ACHN (cell line): ENCODE results near the gene TMEM272.

ENCODE experiments used
- DNase-seq: peaks from one replicate; pipeline ENCODE4 v3.0.0-alpha.2; 2015
- in situ Hi-C: cut with HindIII; loops from 2 replicates; pipeline ENCODE4 v1.10.0; 2017; ENCODE audit warnings: low sequenced_read_pairs, low pct_ligation_motif_present, low pct_unique_long_range_greater_than_20kb

Gene TMEM272

GRCh38 chr13:51858433-51859247 is 13.7 kb upstream of the TMEM272 start:
- DNase-seq = no peak
- in situ Hi-C loops = no loop called here

- DNase-seq = no peak
- in situ Hi-C loops = no loop called here
Observed at GRCh38 chr13:51856998-51857397, 12.0 kb upstream of the TMEM272 start.

GRCh38 chr13:51856027-51856736 is 11.2 kb upstream of the TMEM272 start:
- DNase-seq = no peak

GRCh38 chr13:51849145-51850101 is 4.4 kb upstream of the TMEM272 start:
- in situ Hi-C loops = no loop called here
- DNase-seq = peak; percentile 8

More at GRCh38 chr13:51856027-51856736, 11.2 kb upstream of the TMEM272 start:
- in situ Hi-C loops = no loop called here

- DNase-seq = no peak
Observed at GRCh38 chr13:51848674-51849073, 3.7 kb upstream of the TMEM272 start.

DNA sequence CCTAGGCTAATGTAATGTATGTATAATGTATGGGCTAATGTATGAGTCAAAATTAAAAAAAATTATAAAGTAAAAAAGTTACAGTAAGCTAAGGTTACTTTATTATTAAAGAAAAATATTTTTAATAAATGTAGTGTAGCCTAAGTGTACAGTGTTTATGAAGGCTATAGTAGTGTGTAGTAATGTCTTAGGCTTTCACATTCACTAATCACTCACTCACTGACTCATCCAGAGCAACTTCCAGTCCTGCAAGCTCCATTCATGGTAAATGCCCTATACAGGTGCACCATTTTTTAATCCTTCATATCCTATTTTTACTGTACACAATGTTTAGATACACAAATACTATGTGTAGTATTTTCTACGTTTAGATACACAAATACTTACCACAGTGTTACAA is 1.8 kb upstream of the TMEM272 start:
- in situ Hi-C loops = no loop called here
- no peak for DNase-seq

More at GRCh38 chr13:51848674-51849073, 3.7 kb upstream of the TMEM272 start:
- in situ Hi-C loops = no loop called here

- in situ Hi-C loops = no loop called here
- DNase-seq = no peak
Observed at GRCh38 chr13:51845574-51846318, 769 bp upstream of the TMEM272 start.

DNA sequence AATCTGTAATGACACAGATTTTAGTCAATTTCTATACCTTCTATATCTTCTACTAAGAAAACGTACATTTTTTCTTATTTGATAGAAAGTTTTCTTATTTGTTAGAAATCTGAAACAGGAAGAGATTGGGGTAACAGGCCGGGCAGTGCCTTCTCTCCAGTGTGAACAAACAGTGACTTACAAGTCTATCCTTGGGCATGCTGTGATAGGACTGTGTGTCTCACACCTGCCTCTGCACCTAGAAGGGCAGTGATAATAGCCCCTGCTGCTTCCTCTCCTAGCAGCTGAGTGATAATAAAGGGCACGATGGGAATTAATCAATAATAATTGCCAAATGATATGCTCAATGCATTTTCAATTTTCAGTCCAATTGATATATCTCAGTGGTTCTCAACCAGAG is 1.4 kb downstream of the TMEM272 start:
- in situ Hi-C loops = no loop called here
- no peak for DNase-seq

GRCh38 chr13:51841732-51842131 is 3.2 kb downstream of the TMEM272 start:
- in situ Hi-C loops = no loop called here
- no peak for DNase-seq

DNA sequence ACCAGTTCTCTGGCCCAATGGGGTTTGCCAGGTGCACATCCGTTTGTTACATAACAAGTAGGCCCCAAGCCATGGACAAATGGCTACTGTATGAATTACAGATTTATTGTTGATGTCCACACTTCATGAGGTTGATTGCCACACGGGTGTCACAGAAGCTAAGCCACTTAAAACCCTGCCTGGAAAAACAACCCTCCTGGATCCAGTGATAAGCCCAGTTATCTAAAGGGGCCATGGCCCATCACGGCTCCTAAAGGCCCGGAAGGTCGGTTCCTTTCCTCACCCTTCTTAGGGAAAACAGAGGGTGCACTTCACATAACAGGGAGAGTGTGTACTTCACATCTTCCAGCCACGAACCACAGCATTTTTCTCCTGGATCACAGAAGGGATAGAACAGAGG is 4.1 kb downstream of the TMEM272 start:
- no peak for DNase-seq
- in situ Hi-C loops = no loop called here

DNA sequence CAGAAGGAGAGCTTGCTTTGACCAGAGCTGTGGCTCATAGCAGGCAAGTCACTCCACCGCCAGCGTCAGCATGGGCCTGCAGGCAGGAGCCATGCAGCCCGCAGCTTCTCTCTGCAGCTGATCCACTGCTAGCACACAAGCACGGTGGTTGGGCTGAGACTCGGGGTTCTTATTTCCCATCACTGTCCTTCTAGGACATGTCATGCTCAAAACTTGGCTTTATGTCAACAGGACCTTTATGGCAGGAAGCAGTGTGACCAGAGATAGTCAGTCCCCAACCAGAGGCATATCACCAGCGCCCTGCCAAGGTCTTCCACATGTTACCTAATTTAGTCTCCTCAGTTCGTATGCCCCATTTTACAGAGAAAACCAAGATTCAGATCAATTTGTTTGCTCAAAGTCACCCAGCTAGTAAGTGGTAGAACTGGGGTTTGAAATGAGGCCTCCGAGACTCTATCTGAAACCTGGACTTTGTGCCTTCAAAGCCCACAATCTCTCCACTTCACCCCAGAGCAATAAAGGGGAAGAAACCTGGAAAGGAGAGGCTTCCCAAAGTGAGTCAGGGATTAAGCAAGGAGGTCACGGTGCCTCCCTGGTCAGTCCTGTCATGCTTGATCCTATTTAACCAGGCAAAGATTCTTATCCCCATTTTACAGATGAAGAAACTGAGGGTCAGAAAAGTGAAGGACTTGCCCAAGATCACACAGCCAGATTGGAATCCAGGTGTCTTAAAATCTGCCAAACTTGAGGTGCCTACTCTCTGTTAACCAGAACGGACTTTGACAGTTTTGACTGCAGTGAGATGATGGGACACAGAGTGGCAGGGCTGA is 5.1 kb downstream of the TMEM272 start:
- no peak for DNase-seq
- in situ Hi-C loops = no loop called here

GRCh38 chr13:51838240-51838846 is 6.6 kb downstream of the TMEM272 start:
- in situ Hi-C loops = no loop called here
- DNase-seq = no peak

DNA sequence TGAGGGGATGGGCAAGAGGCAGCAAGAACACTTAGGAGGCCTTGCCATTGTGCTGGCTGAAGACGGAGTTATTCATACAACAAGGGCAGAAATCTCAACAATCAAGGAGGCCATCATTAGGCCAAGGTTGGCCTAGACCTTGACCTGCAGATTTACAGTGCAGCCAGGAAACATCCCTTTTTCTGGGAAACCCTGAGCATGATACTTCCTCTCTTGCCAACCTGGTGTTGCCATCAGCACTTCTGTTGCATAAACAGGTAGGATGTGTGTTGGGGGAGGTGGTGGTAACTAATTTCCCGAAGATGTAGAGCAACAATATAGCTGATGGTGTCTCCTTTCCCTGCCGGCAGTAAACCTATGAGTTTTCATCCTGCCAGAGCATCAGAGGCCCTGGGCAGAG is 8.0 kb downstream of the TMEM272 start:
- no peak for DNase-seq
- in situ Hi-C loops = no loop called here

- in situ Hi-C loops = no loop called here
- DNase-seq = no peak
Observed at GRCh38 chr13:51834581-51835171, 10.3 kb downstream of the TMEM272 start.

DNA sequence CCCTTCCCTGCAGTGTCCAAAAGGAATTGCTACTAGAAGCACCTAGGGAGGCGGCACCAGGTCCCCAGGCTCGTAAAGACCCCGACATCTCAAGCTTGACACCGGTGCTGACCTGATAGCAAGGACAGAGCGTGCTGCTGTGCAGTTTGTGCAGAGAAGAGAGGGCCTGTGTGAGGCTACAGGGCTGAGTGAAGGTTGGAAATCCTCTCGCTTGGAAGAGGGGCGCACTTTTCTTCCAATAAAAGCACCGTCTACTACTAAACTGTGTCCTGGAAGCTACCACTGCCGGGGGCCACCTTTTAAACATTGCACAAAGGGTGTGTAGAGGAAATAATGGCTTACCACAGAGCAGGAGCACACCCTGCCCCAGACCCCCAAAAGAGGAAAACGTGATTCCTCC is 11.0 kb downstream of the TMEM272 start:
- in situ Hi-C loops = no loop called here
- DNase-seq = no peak

DNA sequence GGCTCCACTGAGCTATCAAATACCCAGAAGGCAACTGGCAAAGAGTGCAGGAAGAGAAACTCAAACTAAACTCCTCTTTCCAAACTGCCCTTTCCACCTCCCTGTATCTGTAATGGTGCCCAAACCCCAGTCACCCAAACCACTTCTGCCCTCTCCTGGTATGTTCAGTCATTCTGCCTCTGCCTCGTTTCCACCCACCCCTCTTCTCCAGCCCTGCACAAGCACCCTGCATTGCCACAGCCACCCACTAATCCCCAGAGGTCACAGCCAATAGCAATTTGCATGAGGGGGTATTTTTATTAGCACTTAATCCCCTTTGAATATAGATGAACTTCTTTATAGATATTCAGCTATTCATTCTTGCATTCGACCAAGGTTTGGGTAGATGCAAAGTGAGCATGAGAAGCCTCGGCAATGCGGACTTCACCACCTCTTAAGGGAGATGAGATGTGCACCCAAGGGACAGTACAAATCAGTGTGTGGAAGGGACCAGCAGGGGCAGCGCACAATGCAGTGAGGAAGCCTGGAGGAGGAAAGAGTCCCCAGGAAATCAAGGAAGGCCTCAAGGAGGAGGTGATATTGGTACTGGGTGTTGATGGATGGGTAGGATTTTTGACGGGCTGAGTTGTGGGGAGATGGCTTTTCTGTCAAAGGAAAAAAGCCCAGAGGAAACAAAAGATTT is 12.4 kb downstream of the TMEM272 start:
- in situ Hi-C loops = no loop called here

More for the DNA sequence above, 12.4 kb downstream of the TMEM272 start:
- DNase-seq = peak; percentile 25
